AG04449 (cell line): ENCODE results near the gene LIN37.

Experiments
- CTCF ChIA-PET: fragments of 350-600 bp; formaldehyde crosslinking; extraction: SDS; loops from one replicate; lab custom pipeline; 2021; ENCODE audit warnings: antibody characterized with exemption; lab: Yijun Ruan, JAX
- POLR2A ChIA-PET: fragments of 400-600, 350-600 bp; formaldehyde crosslinking; extraction: SDS; loops from one replicate; lab custom pipeline; 2020; ENCODE audit warnings: antibody characterized with exemption, inconsistent platforms; lab: Yijun Ruan, JAX
- DNase-seq: peaks from one replicate; pipeline ENCODE4 v3.0.0-alpha.2; 2010; ENCODE audit warnings: low read depth, low spot score
- H3K4me3 ChIP-seq: 2 replicates; pipeline ENCODE4 v1.5.1; 2011; ENCODE audit warnings: low read depth, mild to moderate bottlenecking, control low read depth, low read length
- CTCF ChIP-seq: IDR thresholded peaks from one replicate; pipeline ENCODE4 v1.5.1; 2011; ENCODE audit warnings: mild to moderate bottlenecking, moderate library complexity, low read length, control low read depth, inconsistent platforms; ENCODE audit not compliant: insufficient read depth; ENCODE audit errors: missing control alignments

Gene LIN37

GRCh38 chr19:35775298-35776101, 27.1 kb downstream of the LIN37 start, which contains the start of gene ARHGAP33:
Gene ARHGAP33 (plus strand): TSS chr19:35775564. CDS start chr19:35775659, 95 bp downstream.
- no peak for TF ChIP-seq CTCF
- POLR2A ChIA-PET, result no interaction called here

GRCh38 chr19:35776102-35776788, 27.9 kb downstream of the LIN37 start:
- peak overlapping the region; percentile 76 for H3K4me3 ChIP-seq
- TF ChIP-seq CTCF, result no peak
- ChIA-PET POLR2A (no interaction called here), CTCF (interaction anchor here (1.1 to 1.5 kb wide), 2 partner anchors 14 to 82 kb away, joined by 3 read pairs; no protein-coding TSS in a partner anchor)
- no peak for DNase-seq

More at GRCh38 chr19:35775298-35776101, 27.1 kb downstream of the LIN37 start, which contains the start of gene ARHGAP33:
- CTCF ChIA-PET, result interaction anchor here (1.5 kb wide), 1 partner anchor 15 kb away, joined by 3 read pairs; no protein-coding TSS in a partner anchor
- peak; percentile 47 for DNase-seq
- H3K4me3 ChIP-seq, result peak within 1 kb of the TSS; percentile 76

- ChIA-PET POLR2A (no interaction called here), CTCF (interaction anchor here (1.1 to 1.5 kb wide), 2 partner anchors 13 to 83 kb away, joined by 3 read pairs; no protein-coding TSS in a partner anchor)
Measured at GRCh38 chr19:35777086-35777841, 28.9 kb downstream of the LIN37 start.

GRCh38 chr19:35777961-35778360, 29.6 kb downstream of the LIN37 start:
- POLR2A ChIA-PET, result no interaction called here
- CTCF ChIA-PET, result no interaction called here
- no peak for DNase-seq
- no peak for TF ChIP-seq CTCF
- H3K4me3 ChIP-seq, result no peak overlapping the region

More at GRCh38 chr19:35777086-35777841, 28.9 kb downstream of the LIN37 start:
- no peak for DNase-seq
- no peak for TF ChIP-seq CTCF
- H3K4me3 ChIP-seq, result no peak overlapping the region; the same call in 1 of the 2 replicates

GRCh38 chr19:35779033-35779432, 30.7 kb downstream of the LIN37 start:
- DNase-seq, result no peak
- POLR2A ChIA-PET, result interaction anchor here (0.7 to 1.1 kb wide), 2 partner anchors 18 to 77 kb away, joined by 3 to 4 read pairs; no protein-coding TSS in a partner anchor
- TF ChIP-seq CTCF, result no peak
- CTCF ChIA-PET, result no interaction called here
- no peak overlapping the region for H3K4me3 ChIP-seq
